Activated B cell treated with CpG ODN at 0.5 μM for 24 hours (primary cell): Measurements from ENCODE around the gene CHRD. TPM values are rescaled to one million over a fixed set of nuclear protein-coding genes. Genes with fewer than 3 reads are reported as not detected.
A peak's percentile ranks its signal among the peaks of the same experiment; 100 is the strongest.

Source experiments
- ATAC-seq: fragments of 200-7000 bp; cut with Tn5 transposase; one replicate; pipeline ENCODE4 v1.10.0; 2021; ENCODE audit warnings: low read depth, mild to moderate bottlenecking, moderate library complexity
- CTCF ChIA-PET: fragments of 350-600 bp; sonication (Branson Sonifier 250); formaldehyde crosslinking; loops from one replicate; lab custom pipeline; 2021; ENCODE audit warnings: antibody characterized with exemption; lab: Charles Lee
- POLR2A ChIA-PET: fragments of 350-600 bp; sonication (Branson Sonifier 250); formaldehyde crosslinking; loops from one replicate; lab custom pipeline; 2021; ENCODE audit warnings: antibody characterized with exemption; lab: Charles Lee
- DNase-seq: peaks from one replicate; pipeline ENCODE4 v3.0.0; 2022
- H3K27ac Mint-ChIP-seq: one replicate; pipeline ENCODE4 v1.8.0; 2020; ENCODE audit warnings: mixed read lengths
- H3K27me3 Mint-ChIP-seq: one replicate; pipeline ENCODE4 v1.8.0; 2021; ENCODE audit warnings: mixed read lengths
- H3K36me3 Mint-ChIP-seq: one replicate; pipeline ENCODE4 v1.8.0; 2021; ENCODE audit warnings: low read depth, mixed read lengths
- H3K4me1 Mint-ChIP-seq: one replicate; pipeline ENCODE4 v1.8.0; 2021; ENCODE audit warnings: mixed read lengths
- H3K4me3 Mint-ChIP-seq: one replicate; pipeline ENCODE4 v1.8.0; 2020; ENCODE audit warnings: mild to moderate bottlenecking, mixed read lengths
- H3K9me3 Mint-ChIP-seq: one replicate; pipeline ENCODE4 v1.8.0; 2020; ENCODE audit warnings: mixed read lengths
- intact Hi-C: fragments of 100-400 bp; cut with micrococcal nuclease; formaldehyde crosslinking; loops from one replicate; pipeline ENCODE4 v1.15.1; 2024
- total RNA-seq: library from RNA; stranded (reverse); gene quantifications from 2 replicates; pipeline ENCODE4 v1.2.3, GENCODE V29; 2022
- TF ChIP-seq, protein P1 (sequence below): fragments of 200-600 bp; IDR thresholded peaks from one replicate; pipeline ENCODE4 v1.8.0; 2022; ENCODE audit warnings: antibody characterized with exemption, mild to moderate bottlenecking

The CHRD gene
- total RNA-seq, 1 donor from 2014 or later = not detected

GRCh38 chr3:184341925-184342324 is 37.9 kb upstream of the CHRD start:
- POLR2A ChIA-PET = no interaction called here
- ATAC-seq (no peak), DNase-seq (no peak)
- TF ChIP-seq, protein P1, sequence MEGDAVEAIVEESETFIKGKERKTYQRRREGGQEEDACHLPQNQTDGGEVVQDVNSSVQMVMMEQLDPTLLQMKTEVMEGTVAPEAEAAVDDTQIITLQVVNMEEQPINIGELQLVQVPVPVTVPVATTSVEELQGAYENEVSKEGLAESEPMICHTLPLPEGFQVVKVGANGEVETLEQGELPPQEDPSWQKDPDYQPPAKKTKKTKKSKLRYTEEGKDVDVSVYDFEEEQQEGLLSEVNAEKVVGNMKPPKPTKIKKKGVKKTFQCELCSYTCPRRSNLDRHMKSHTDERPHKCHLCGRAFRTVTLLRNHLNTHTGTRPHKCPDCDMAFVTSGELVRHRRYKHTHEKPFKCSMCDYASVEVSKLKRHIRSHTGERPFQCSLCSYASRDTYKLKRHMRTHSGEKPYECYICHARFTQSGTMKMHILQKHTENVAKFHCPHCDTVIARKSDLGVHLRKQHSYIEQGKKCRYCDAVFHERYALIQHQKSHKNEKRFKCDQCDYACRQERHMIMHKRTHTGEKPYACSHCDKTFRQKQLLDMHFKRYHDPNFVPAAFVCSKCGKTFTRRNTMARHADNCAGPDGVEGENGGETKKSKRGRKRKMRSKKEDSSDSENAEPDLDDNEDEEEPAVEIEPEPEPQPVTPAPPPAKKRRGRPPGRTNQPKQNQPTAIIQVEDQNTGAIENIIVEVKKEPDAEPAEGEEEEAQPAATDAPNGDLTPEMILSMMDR = no peak
- Mint-ChIP-seq H3K4me3 (no peak overlapping the region), H3K4me1 (peaks cover 13% of the 10 kb centered on the region), H3K27me3 (peaks cover 5% of the 10 kb centered on the region), H3K27ac (no peak overlapping the region), H3K9me3 (no peaks in the 10 kb centered on the region), H3K36me3 (peaks cover 11% of the 10 kb centered on the region)
- CTCF ChIA-PET = no interaction called here
- intact Hi-C loops = no loop called here

GRCh38 chr3:184343200-184343876 is 36.5 kb upstream of the CHRD start:
- intact Hi-C loops = no loop called here
- H3K9me3 Mint-ChIP-seq = no peaks in the 10 kb centered on the region
- peaks cover 11% of the 10 kb centered on the region for H3K36me3 Mint-ChIP-seq
- ATAC-seq (no peak), DNase-seq (no peak)
- ChIA-PET CTCF (no interaction called here), POLR2A (interaction anchor here (0.6 kb wide), 1 partner anchor 1264 kb away, joined by 8 read pairs; no protein-coding TSS in a partner anchor)
- H3K4me3 Mint-ChIP-seq = no peak overlapping the region
- TF ChIP-seq, protein P1 = no peak
- no peak overlapping the region for H3K27ac Mint-ChIP-seq
- H3K27me3 Mint-ChIP-seq = no peaks in the 10 kb centered on the region
- peaks cover under 1% of the 10 kb centered on the region for H3K4me1 Mint-ChIP-seq

- DNase-seq (no peak), ATAC-seq (no peak)
- H3K27me3 Mint-ChIP-seq = no peaks in the 10 kb centered on the region
- ChIA-PET POLR2A (interaction anchor here (0.6 kb wide), 1 partner anchor 213 kb away, joined by 3 read pairs; no protein-coding TSS in a partner anchor), CTCF (no interaction called here)
- no peak overlapping the region for H3K27ac Mint-ChIP-seq
- H3K36me3 Mint-ChIP-seq = peaks cover 11% of the 10 kb centered on the region
- TF ChIP-seq, protein P1 = no peak
- no peak overlapping the region for H3K4me3 Mint-ChIP-seq
- H3K9me3 Mint-ChIP-seq = no peaks in the 10 kb centered on the region
- H3K4me1 Mint-ChIP-seq = no peaks in the 10 kb centered on the region
- intact Hi-C loops = no loop called here
These were observed 35.1 kb upstream of the CHRD start for GRCh38 chr3:184344579-184345316.

- H3K36me3 Mint-ChIP-seq = peaks cover 11% of the 10 kb centered on the region
- no peaks in the 10 kb centered on the region for H3K9me3 Mint-ChIP-seq
- TF ChIP-seq, protein P1 = no peak
- H3K4me3 Mint-ChIP-seq = no peak overlapping the region
- DNase-seq = no peak
- no peak overlapping the region for H3K27ac Mint-ChIP-seq
- CTCF ChIA-PET = no interaction called here
- ATAC-seq = peak; percentile 31
- POLR2A ChIA-PET = interaction anchor here (0.6 kb wide), 1 partner anchor 214 kb away, joined by 3 read pairs; no protein-coding TSS in a partner anchor
- no peaks in the 10 kb centered on the region for H3K27me3 Mint-ChIP-seq
- H3K4me1 Mint-ChIP-seq = no peaks in the 10 kb centered on the region
- intact Hi-C loops = no loop called here
These were observed 34.3 kb upstream of the CHRD start for GRCh38 chr3:184345317-184346144.
